Transverse colon (tissue), 4 donors: ENCODE results near the gene TARP.

Experiments used
- CTCF ChIP-seq, 5 experiments: fragments of 200-600 bp in 3 of 5; fragments of 450-650 bp in 2 of 5; sonication (generic) in 3 of 5; IDR thresholded peaks; 1 replicate in 2 of 5; 2 replicates in 3 of 5; pipeline ENCODE4 v1.5.1; 2016 to 2017; ENCODE audit warnings: antibody characterized with exemption in 5 of 5, inconsistent platforms in 3 of 5, mild to moderate bottlenecking in 2 of 5, moderate library complexity in 1 of 5
- EP300 ChIP-seq: sonication (generic); formaldehyde crosslinking; IDR thresholded peaks from one replicate; pipeline ENCODE4 v1.6.1; 2017; ENCODE audit warnings: antibody characterized with exemption, low read depth
- POLR2A ChIP-seq: fragments of 450-650 bp; IDR thresholded peaks from one replicate; pipeline ENCODE4 v1.6.1; 2016; ENCODE audit warnings: antibody characterized with exemption, mild to moderate bottlenecking, moderate library complexity
- POLR2AphosphoS5 ChIP-seq, 3 donors: sonication (generic); formaldehyde crosslinking; IDR thresholded peaks; one replicate each; pipeline ENCODE4 v1.6.1; 2016; ENCODE audit warnings: antibody characterized with exemption in 3 of 3

- TF ChIP-seq POLR2AphosphoS5 (IDR thresholded peaks at IDR 0.05) (no peak), EP300 (no peak), CTCF (IDR thresholded peaks at IDR 0.05) (no peak), POLR2A (no peak)
Observed at GRCh38 chr7:38321967-38322366, 48.5 kb upstream of the TARP start.
